Liver (tissue), 3 donors: ENCODE data around the gene TMEM165.

ENCODE experiments used
- CTCF ChIP-seq: fragments of 150-350 bp; IDR thresholded peaks from 2 replicates; pipeline ENCODE4 v1.5.1; 2017; ENCODE audit warnings: improper control_type of control experiment, low read depth, low read length; ENCODE audit not compliant: missing input control
- EGR1 ChIP-seq, 2 donors: IDR thresholded peaks; 2 replicates each; pipeline ENCODE4 v1.6.1; 2016 to 2018; ENCODE audit warnings: antibody characterized with exemption in 2 of 2, low read depth in 2 of 2
- GABPA ChIP-seq, 2 donors: IDR thresholded peaks in 1 of 2; conservative IDR thresholded peaks in 1 of 2; 2 replicates each; pipeline ENCODE4 v1.6.1; 2016; ENCODE audit warnings: antibody characterized with exemption in 2 of 2, mild to moderate bottlenecking in 1 of 2, moderate library complexity in 1 of 2
- JUND ChIP-seq, 2 donors: IDR thresholded peaks; 2 replicates each; pipeline ENCODE4 v1.6.1; 2016; ENCODE audit warnings: antibody characterized with exemption in 2 of 2
- MAX ChIP-seq: IDR thresholded peaks from 2 replicates; pipeline ENCODE4 v1.6.1; 2016; ENCODE audit warnings: antibody characterized with exemption
- RAD21 ChIP-seq, 2 donors: IDR thresholded peaks; 2 replicates each; pipeline ENCODE4 v1.6.1; 2016; ENCODE audit warnings: antibody characterized with exemption in 2 of 2, mild to moderate bottlenecking in 2 of 2
- REST ChIP-seq: IDR thresholded peaks from 2 replicates; pipeline ENCODE4 v1.6.1; 2016; ENCODE audit warnings: antibody characterized with exemption, mild to moderate bottlenecking
- SP1 ChIP-seq: IDR thresholded peaks from 2 replicates; pipeline ENCODE4 v1.6.1; 2018; ENCODE audit warnings: antibody characterized with exemption, mild to moderate bottlenecking
- YY1 ChIP-seq: IDR thresholded peaks from 2 replicates; pipeline ENCODE4 v1.6.1; 2016; ENCODE audit warnings: antibody characterized with exemption, mild to moderate bottlenecking
- donor health status: healthy.
- donor health status: healthy.

GRCh38 chr4:55369968-55370367 lies 25.8 kb upstream of the TMEM165 start:
- no peak for TF ChIP-seq CTCF
- no peak for TF ChIP-seq MAX
- no peak for TF ChIP-seq JUND (IDR thresholded peaks at IDR 0.05)
- no peak for TF ChIP-seq YY1
- no peak for TF ChIP-seq SP1
- TF ChIP-seq RAD21 (IDR thresholded peaks at IDR 0.05) = no peak
- TF ChIP-seq EGR1 (IDR thresholded peaks at IDR 0.05; ENCODE audit: low read depth in 2 of 2) = no peak
- TF ChIP-seq GABPA (IDR thresholded peaks at IDR 0.05 in 1 of 2, conservative IDR thresholded peaks at IDR 0.05 in 1 of 2) = no peak
- TF ChIP-seq REST = no peak
